ENCODE results near the gene TCF3. TPM values are rescaled to one million over a fixed set of nuclear protein-coding genes. Genes with fewer than 3 reads are reported as not detected.
"Not testable (repeated sequence)": the region's sequence is repeated elsewhere in the genome, so short reads cannot be mapped to it uniquely, and the experiment has no call there.

The TCF3 gene
- total RNA-seq, 1 donor from 2014 or later, result 44.4 TPM

- H3K9me3 ChIP-seq (ENCODE audit: control insufficient read depth in 3 of 3, low read length in 3 of 3), result no peaks in the 10 kb centered on the region
- no peak overlapping the region for H3K27ac ChIP-seq (ENCODE audit: low read depth, low read length)
- no peaks in the 10 kb centered on the region for H3K36me3 ChIP-seq (ENCODE audit: control insufficient read depth in 3 of 3, insufficient read depth in 3 of 3, low read length in 3 of 3)
- H3K4me1 ChIP-seq (ENCODE audit: control insufficient read depth in 3 of 3, insufficient read depth in 3 of 3, low read length in 3 of 3), result peaks cover 0 to 3% (median 0%) of the 10 kb centered on the region in 3 donors
- peaks cover 67 to 76% (median 73%) of the 10 kb centered on the region in 3 donors for H3K27me3 ChIP-seq (ENCODE audit: control insufficient read depth in 3 of 3, insufficient read depth in 3 of 3, low read length in 3 of 3)
- no peak overlapping the region for H3K4me3 ChIP-seq (ENCODE audit: low read length in 3 of 3)
- H3K9ac ChIP-seq (ENCODE audit: low read depth in 1 of 3, low read length in 3 of 3), result no peak overlapping the region
Measured at GRCh38 chr19:1673645-1674292, 21.4 kb upstream of the TCF3 start.

DNA sequence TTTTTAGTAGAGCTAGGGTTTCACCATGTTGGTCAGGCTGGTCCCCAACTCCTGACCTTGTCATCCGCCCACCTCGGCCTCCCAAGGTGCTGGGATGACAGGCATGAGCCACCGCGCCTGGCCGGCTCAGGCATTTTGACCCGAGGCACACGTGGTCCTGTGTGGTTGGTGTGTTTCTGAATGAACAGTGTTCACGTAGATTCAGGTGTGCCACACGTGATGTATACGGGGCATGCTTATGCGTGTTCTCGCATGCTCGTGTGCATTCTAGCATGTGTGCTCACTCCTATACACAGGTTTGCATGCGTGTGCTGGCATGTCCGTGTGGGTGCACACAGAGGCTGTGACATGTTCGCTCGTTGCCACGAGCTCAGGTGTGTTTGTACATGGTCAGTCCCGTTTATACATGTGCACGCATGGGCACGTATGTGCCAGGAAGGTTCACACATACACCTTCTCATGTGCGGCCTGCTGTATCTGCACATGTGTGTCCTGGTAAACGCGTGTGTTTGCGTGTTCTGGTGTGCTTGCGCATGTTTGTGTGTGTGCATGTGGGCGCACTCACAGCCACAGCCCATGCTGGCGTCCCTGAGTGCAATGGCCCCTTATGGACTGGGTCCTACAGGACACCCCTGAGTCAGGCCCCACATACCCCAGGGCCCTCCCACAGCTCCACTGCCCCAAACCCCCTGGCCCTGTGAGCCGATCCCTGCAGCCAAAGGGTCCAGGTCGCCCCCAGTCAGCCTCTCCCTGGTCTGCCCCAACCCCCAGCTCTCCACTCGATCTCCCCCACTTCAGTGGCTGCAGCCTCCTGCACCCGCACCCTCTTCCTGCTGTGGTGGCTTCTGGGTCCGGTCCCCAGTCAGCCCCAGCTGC, 20.6 kb upstream of the TCF3 start:
- Histone ChIP-seq H3K36me3 (ENCODE audit: control insufficient read depth in 3 of 3, insufficient read depth in 3 of 3, low read length in 3 of 3) (no peaks in the 10 kb centered on the region), H3K9me3 (ENCODE audit: control insufficient read depth in 3 of 3, low read length in 3 of 3) (no peaks in the 10 kb centered on the region), H3K27me3 (ENCODE audit: control insufficient read depth in 3 of 3, insufficient read depth in 3 of 3, low read length in 3 of 3) (peaks cover 68 to 75% (median 71%) of the 10 kb centered on the region in 3 donors), H3K9ac (ENCODE audit: low read depth in 1 of 3, low read length in 3 of 3) (no peak overlapping the region), H3K4me1 (ENCODE audit: control insufficient read depth in 3 of 3, insufficient read depth in 3 of 3, low read length in 3 of 3) (peaks cover 3 to 5% (median 4%) of the 10 kb centered on the region in 3 donors), H3K27ac (ENCODE audit: low read depth, low read length) (no peak overlapping the region), H3K4me3 (ENCODE audit: low read length in 3 of 3) (no peak overlapping the region)

DNA sequence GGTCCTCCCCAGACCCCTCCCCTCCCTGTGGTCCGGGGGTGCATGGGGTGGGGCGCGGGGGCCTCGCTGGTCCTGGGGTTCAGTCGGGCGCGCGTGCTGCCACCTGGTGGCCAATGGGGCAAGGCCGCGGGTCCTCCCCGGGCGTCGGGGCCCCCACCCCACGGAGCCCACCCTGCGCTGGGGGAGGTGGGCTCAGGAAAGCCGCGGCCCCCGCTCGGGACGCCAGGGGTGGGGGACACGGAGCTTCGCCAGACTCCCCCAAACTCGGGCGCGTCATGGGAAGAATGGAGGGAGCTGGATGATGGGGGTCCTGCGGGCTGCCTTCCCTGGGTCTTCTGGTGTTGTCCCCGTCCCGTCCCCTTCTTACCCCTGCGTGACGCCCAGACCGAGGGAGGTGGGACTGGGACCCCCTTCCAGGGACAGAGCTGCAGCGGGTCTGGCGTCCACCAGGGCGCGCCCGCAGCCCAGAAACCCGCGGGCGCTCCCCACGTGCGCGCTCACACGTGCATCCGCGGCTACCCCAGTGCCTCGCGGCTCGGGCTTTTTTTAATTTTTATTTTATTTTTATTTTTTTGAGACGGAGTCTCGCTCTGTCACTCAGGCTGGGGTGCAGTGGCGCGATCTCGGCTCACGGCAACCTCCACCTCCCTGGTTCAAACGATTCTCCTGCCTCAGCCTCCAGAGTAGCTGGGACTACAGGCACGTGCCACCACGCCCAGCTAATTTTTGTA, 19.8 kb upstream of the TCF3 start:
- Histone ChIP-seq H3K27me3 (ENCODE audit: control insufficient read depth in 3 of 3, insufficient read depth in 3 of 3, low read length in 3 of 3) (peaks cover 68 to 73% (median 69%) of the 10 kb centered on the region in 3 donors), H3K36me3 (ENCODE audit: control insufficient read depth in 3 of 3, insufficient read depth in 3 of 3, low read length in 3 of 3) (no peaks in the 10 kb centered on the region), H3K4me3 (ENCODE audit: low read length in 3 of 3) (no peak overlapping the region), H3K4me1 (ENCODE audit: control insufficient read depth in 3 of 3, insufficient read depth in 3 of 3, low read length in 3 of 3) (peaks cover 3 to 8% (median 4%) of the 10 kb centered on the region in 3 donors), H3K27ac (ENCODE audit: low read depth, low read length) (no peak overlapping the region), H3K9ac (ENCODE audit: low read depth in 1 of 3, low read length in 3 of 3) (no peak overlapping the region), H3K9me3 (ENCODE audit: control insufficient read depth in 3 of 3, low read length in 3 of 3) (no peaks in the 10 kb centered on the region)

- no peak overlapping the region for H3K9ac ChIP-seq (ENCODE audit: low read depth in 1 of 3, low read length in 3 of 3)
- no peaks in the 10 kb centered on the region for H3K36me3 ChIP-seq (ENCODE audit: control insufficient read depth in 3 of 3, insufficient read depth in 3 of 3, low read length in 3 of 3)
- no peak overlapping the region for H3K27ac ChIP-seq (ENCODE audit: low read depth, low read length)
- peaks cover 3 to 8% (median 4%) of the 10 kb centered on the region in 3 donors for H3K4me1 ChIP-seq (ENCODE audit: control insufficient read depth in 3 of 3, insufficient read depth in 3 of 3, low read length in 3 of 3)
- no peaks in the 10 kb centered on the region for H3K9me3 ChIP-seq (ENCODE audit: control insufficient read depth in 3 of 3, low read length in 3 of 3)
- peaks cover 65 to 69% (median 65%) of the 10 kb centered on the region in 3 donors for H3K27me3 ChIP-seq (ENCODE audit: control insufficient read depth in 3 of 3, insufficient read depth in 3 of 3, low read length in 3 of 3)
- no peak overlapping the region for H3K4me3 ChIP-seq (ENCODE audit: low read length in 3 of 3)
Measured at GRCh38 chr19:1671716-1672037, 19.3 kb upstream of the TCF3 start.

GRCh38 chr19:1670747-1671146, 18.3 kb upstream of the TCF3 start:
- H3K4me3 ChIP-seq (ENCODE audit: low read length in 3 of 3); H3K9me3 ChIP-seq (ENCODE audit: control insufficient read depth in 3 of 3, low read length in 3 of 3); H3K36me3 ChIP-seq (ENCODE audit: control insufficient read depth in 3 of 3, insufficient read depth in 3 of 3, low read length in 3 of 3); H3K4me1 ChIP-seq (ENCODE audit: control insufficient read depth in 3 of 3, insufficient read depth in 3 of 3, low read length in 3 of 3); H3K27ac ChIP-seq (ENCODE audit: low read depth, low read length); H3K9ac ChIP-seq (ENCODE audit: low read depth in 1 of 3, low read length in 3 of 3): not testable (repeated sequence)
- peaks cover 58 to 63% (median 60%) of the 10 kb centered on the region in 3 donors for H3K27me3 ChIP-seq (ENCODE audit: control insufficient read depth in 3 of 3, insufficient read depth in 3 of 3, low read length in 3 of 3)

GRCh38 chr19:1668486-1669270, 16.3 kb upstream of the TCF3 start:
- H3K9me3 ChIP-seq (ENCODE audit: control insufficient read depth in 3 of 3, low read length in 3 of 3), result no peaks in the 10 kb centered on the region
- H3K9ac ChIP-seq (ENCODE audit: low read depth in 1 of 3, low read length in 3 of 3), result no peak overlapping the region
- no peak overlapping the region for H3K27ac ChIP-seq (ENCODE audit: low read depth, low read length)
- H3K36me3 ChIP-seq (ENCODE audit: control insufficient read depth in 3 of 3, insufficient read depth in 3 of 3, low read length in 3 of 3), result no peaks in the 10 kb centered on the region
- H3K4me1 ChIP-seq (ENCODE audit: control insufficient read depth in 3 of 3, insufficient read depth in 3 of 3, low read length in 3 of 3), result peaks cover 3 to 8% (median 4%) of the 10 kb centered on the region in 3 donors
- H3K4me3 ChIP-seq (ENCODE audit: low read length in 3 of 3), result no peak overlapping the region
- peaks cover 46 to 54% (median 48%) of the 10 kb centered on the region in 3 donors for H3K27me3 ChIP-seq (ENCODE audit: control insufficient read depth in 3 of 3, insufficient read depth in 3 of 3, low read length in 3 of 3)

- Histone ChIP-seq H3K36me3 (ENCODE audit: control insufficient read depth in 3 of 3, insufficient read depth in 3 of 3, low read length in 3 of 3) (no peaks in the 10 kb centered on the region), H3K9me3 (ENCODE audit: control insufficient read depth in 3 of 3, low read length in 3 of 3) (no peaks in the 10 kb centered on the region), H3K4me1 (ENCODE audit: control insufficient read depth in 3 of 3, insufficient read depth in 3 of 3, low read length in 3 of 3) (peaks cover 3 to 8% (median 4%) of the 10 kb centered on the region in 3 donors), H3K27ac (ENCODE audit: low read depth, low read length) (no peak overlapping the region), H3K9ac (ENCODE audit: low read depth in 1 of 3, low read length in 3 of 3) (no peak overlapping the region), H3K4me3 (ENCODE audit: low read length in 3 of 3) (no peak overlapping the region), H3K27me3 (ENCODE audit: control insufficient read depth in 3 of 3, insufficient read depth in 3 of 3, low read length in 3 of 3) (peaks cover 41 to 48% (median 42%) of the 10 kb centered on the region in 3 donors)
Measured at GRCh38 chr19:1668048-1668485, 15.7 kb upstream of the TCF3 start.

GRCh38 chr19:1665565-1666047, 13.2 kb upstream of the TCF3 start:
- no peak overlapping the region for H3K27ac ChIP-seq (ENCODE audit: low read depth, low read length)
- no peak overlapping the region for H3K4me3 ChIP-seq (ENCODE audit: low read length in 3 of 3)
- no peaks in the 10 kb centered on the region for H3K36me3 ChIP-seq (ENCODE audit: control insufficient read depth in 3 of 3, insufficient read depth in 3 of 3, low read length in 3 of 3)
- peaks cover 3 to 8% (median 4%) of the 10 kb centered on the region in 3 donors for H3K4me1 ChIP-seq (ENCODE audit: control insufficient read depth in 3 of 3, insufficient read depth in 3 of 3, low read length in 3 of 3)
- H3K27me3 ChIP-seq (ENCODE audit: control insufficient read depth in 3 of 3, insufficient read depth in 3 of 3, low read length in 3 of 3), result peaks cover 23 to 30% (median 30%) of the 10 kb centered on the region in 3 donors
- no peak overlapping the region for H3K9ac ChIP-seq (ENCODE audit: low read depth in 1 of 3, low read length in 3 of 3)
- H3K9me3 ChIP-seq (ENCODE audit: control insufficient read depth in 3 of 3, low read length in 3 of 3), result no peaks in the 10 kb centered on the region

DNA sequence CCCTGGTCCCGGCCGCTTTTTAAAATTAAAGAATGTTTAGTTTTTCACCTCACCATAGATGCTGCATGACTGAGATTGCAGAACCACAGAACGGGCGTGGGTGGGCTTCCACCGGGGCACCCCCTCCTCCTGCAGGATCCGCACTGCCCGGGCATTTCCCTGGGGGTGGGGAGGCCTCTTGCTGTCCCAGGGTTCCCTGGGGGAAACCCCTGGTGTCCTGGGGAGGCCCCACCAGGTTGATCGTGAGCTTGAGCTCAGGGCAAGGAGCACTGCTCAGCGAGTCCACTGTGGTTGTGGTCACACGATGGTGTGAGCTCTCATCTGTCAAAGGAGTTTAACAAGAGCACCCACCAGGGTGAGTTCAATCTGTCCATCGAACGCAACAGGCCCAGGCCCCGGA, 11.4 kb upstream of the TCF3 start:
- no peak overlapping the region for H3K27ac ChIP-seq (ENCODE audit: low read depth, low read length)
- H3K36me3 ChIP-seq (ENCODE audit: control insufficient read depth in 3 of 3, insufficient read depth in 3 of 3, low read length in 3 of 3), result no peaks in the 10 kb centered on the region
- peaks cover 17 to 22% (median 20%) of the 10 kb centered on the region in 3 donors for H3K27me3 ChIP-seq (ENCODE audit: control insufficient read depth in 3 of 3, insufficient read depth in 3 of 3, low read length in 3 of 3)
- peaks cover 0 to 8% (median 4%) of the 10 kb centered on the region in 3 donors for H3K4me1 ChIP-seq (ENCODE audit: control insufficient read depth in 3 of 3, insufficient read depth in 3 of 3, low read length in 3 of 3)
- H3K9ac ChIP-seq (ENCODE audit: low read depth in 1 of 3, low read length in 3 of 3), result no peak overlapping the region
- H3K4me3 ChIP-seq (ENCODE audit: low read length in 3 of 3), result no peak overlapping the region
- no peaks in the 10 kb centered on the region for H3K9me3 ChIP-seq (ENCODE audit: control insufficient read depth in 3 of 3, low read length in 3 of 3)

All from skeletal muscle tissue (tissue), 4 donors.